ENCODE measurements around the gene RFX1. TPM values are rescaled to one million over a fixed set of nuclear protein-coding genes. Genes with fewer than 3 reads are reported as not detected.
A peak's percentile ranks its signal among the peaks of the same experiment; 100 is the strongest.
"Not testable (repeated sequence)": the region's sequence is repeated elsewhere in the genome, so short reads cannot be mapped to it uniquely, and the experiment has no call there.

Gene RFX1
- total RNA-seq, 1 donor from 2014 or later, result 4.2 TPM

- DNase-seq (ENCODE audit: low read depth), result no peak
- no peak overlapping the region for H3K4me3 ChIP-seq (ENCODE audit: low read depth, low read length)
- no peak for TF ChIP-seq CTCF (conservative IDR thresholded peaks at IDR 0.05; ENCODE audit: low read depth, low read length)
These were observed 45.9 kb upstream of the RFX1 start for GRCh38 chr19:14051980-14052379.

DNA sequence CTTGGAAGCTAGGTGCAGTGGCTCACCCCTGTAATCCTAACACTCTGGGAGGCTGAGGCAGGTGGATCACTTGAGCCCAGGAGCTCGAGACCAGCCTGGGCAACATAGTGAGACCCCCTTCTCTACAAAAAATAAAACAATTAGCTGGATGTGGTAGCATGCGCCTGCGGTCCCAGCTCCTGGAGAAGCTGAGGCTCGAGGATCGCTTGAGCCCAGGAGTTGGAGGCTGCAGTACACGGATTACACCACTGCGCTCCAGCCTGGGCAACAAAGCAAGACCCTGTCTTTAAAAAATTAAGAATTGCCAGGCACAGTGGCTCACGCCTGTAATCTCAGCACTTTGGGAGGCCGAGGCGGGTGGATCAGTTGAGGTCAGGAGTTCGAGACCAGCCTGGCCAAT lies 44.8 kb upstream of the RFX1 start:
- H3K4me3 ChIP-seq (ENCODE audit: low read depth, low read length); DNase-seq (ENCODE audit: low read depth): not testable (repeated sequence)

- no peak for DNase-seq (ENCODE audit: low read depth)
- H3K4me3 ChIP-seq (ENCODE audit: low read depth, low read length), result no peak overlapping the region
- TF ChIP-seq CTCF (conservative IDR thresholded peaks at IDR 0.05; ENCODE audit: low read depth, low read length), result no peak
These were observed 44.4 kb upstream of the RFX1 start for GRCh38 chr19:14050512-14050911.

DNA sequence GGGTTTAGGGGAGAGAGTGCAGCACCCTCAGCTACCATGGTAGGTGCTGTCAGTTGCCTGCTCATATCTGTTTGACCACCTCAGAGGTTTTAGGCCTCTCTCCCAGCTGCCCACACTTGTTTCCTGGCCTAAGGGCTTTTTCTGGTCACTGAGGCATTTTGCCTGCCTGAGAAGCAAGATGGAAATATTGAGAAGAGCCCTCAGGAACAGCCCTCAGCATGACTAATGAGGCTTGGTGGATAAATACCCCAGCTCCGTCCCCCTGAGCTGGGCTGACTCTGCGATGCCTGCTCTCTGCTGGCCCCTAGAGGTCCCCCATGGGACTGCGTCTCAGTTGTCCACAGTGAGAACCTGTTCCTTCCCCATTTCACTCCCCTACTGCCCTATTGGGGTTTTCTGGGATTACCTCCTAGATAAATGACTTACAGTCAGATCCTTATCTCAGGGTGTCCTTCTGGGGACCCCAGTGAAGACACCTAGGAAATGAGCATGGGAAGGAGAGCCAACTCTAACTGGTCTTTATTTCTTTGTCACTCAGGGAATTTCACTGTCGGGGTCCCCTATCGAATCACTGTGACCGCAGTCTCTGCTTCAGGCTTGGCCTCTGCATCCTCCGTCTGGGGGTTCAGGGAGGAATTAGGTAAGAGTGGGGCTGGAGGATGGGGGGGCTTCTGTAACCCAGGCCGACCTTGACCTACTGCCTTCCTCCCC lies 42.5 kb upstream of the RFX1 start:
- no peak overlapping the region for H3K4me3 ChIP-seq (ENCODE audit: low read depth, low read length)
- peak; percentile 93 for TF ChIP-seq CTCF (conservative IDR thresholded peaks at IDR 0.05; ENCODE audit: low read depth, low read length)
- no peak for DNase-seq (ENCODE audit: low read depth)

- not testable (repeated sequence) for H3K4me3 ChIP-seq (ENCODE audit: low read depth, low read length); DNase-seq (ENCODE audit: low read depth)
These were observed 41.7 kb upstream of the RFX1 start for GRCh38 chr19:14047866-14048265.

DNA sequence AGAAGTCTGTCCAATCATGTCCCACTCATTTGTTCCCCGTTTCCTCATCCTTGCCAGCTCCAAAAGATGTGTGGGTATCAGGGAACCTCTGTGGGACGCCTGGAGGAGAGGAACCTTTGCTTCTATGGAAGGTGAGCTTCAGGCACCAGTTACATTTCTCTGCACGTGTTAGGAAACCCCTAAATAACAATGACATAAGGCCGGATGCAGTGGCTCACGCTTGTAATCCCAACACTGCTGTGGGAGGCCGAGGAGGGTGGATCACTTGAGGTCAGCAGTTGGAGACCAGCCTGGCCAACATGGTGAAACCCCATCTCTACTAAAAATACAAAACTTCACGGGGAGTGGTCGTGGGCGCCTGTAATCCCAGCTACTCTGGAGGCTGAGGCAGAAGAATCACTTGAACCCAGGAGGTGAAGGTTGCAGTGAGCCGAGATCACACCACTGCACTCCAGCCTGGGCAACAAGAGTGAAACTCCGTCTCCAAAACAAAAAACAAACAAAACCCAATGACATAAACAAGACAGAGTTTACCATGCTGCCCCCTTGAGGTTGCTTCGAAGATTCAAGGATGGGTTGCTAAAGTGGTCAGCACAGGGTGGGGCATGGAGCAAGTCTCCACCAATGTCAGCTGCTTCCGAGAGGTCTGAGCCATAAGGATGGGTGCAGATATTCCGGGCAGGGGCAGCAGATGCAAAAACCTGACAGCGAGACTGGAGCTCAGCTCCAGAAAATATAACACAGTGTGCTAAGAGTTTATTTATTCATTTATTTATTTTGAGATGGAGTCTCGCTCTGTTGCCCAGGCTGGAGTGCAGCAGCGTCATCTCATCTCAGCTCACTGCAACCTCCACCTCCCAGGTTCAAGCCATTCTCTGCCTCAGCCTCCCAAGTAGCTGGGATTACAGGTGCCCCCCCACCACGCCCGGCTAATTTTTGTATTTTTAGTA lies 36.8 kb upstream of the RFX1 start:
- not testable (repeated sequence) for DNase-seq (ENCODE audit: low read depth); H3K4me3 ChIP-seq (ENCODE audit: low read depth, low read length)
- peak; percentile 64 for TF ChIP-seq CTCF (conservative IDR thresholded peaks at IDR 0.05; ENCODE audit: low read depth, low read length)

- no peak overlapping the region for H3K4me3 ChIP-seq (ENCODE audit: low read depth, low read length)
- TF ChIP-seq CTCF (conservative IDR thresholded peaks at IDR 0.05; ENCODE audit: low read depth, low read length), result no peak
- no peak for DNase-seq (ENCODE audit: low read depth)
These were observed 33.1 kb upstream of the RFX1 start for GRCh38 chr19:14039181-14039580.

All from epithelial cell of proximal tubule (primary cell).